Hematopoietic multipotent progenitor cell treated with erythropoietin and hydrocortisone succinate and interleukin-3 and kit ligand, for 15 days (in vitro differentiated cells): ENCODE results near the gene MTF1.

Source experiments
- DNase-seq: peaks from one replicate; pipeline ENCODE4 v3.0.0-alpha.2; 2015; ENCODE audit warnings: low spot score

The MTF1 gene

DNA sequence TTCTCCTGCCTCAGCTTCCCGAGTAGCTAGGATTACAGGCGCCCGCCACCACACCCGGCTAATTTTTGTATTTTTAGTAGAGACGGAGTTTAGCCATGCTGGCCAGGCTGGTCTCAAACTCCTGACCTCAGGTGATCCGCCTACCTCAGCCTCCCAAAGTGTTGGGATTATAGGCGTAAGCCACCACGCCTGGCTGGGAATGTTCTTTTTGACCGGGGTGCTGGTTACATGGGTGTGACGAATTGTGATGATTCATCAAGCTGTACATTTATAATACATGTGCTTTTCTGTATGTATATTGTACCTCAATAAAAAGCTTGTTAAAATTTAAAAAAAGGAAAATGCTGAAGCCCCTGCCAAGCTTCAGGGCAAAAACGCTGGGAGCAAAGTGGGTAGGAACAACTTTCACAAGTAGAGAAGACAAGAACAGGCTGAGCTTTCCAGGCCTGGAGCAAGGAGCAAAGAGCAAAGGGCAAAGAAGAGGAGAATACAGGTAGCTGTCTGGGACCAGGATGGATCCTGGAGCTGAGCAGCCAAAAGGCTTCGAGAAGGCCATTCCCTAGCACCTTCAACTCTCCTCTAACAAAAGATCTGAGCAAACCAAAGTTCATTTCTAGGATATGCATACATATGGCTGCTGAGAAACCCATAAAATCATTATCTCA, 30.9 kb downstream of the MTF1 start:
- no peak for DNase-seq

DNA sequence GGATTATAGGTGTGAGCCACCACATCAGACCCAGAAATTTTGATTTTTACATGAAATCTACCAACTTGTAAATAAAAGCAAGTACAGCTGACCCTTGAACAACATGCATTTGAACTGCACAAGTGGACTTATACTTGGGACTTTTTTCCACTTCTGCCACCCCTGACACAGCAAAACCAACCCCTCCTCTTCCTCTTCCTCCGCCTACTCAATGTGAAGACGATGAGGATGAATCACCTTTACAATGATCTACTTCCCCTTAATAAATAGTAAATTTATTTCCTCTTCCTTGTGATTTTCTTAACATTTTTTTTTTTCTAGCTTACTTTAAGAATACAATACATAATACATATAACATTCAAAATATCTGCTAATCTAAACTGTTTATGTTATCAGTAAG, 33.9 kb downstream of the MTF1 start:
- no peak for DNase-seq

DNA sequence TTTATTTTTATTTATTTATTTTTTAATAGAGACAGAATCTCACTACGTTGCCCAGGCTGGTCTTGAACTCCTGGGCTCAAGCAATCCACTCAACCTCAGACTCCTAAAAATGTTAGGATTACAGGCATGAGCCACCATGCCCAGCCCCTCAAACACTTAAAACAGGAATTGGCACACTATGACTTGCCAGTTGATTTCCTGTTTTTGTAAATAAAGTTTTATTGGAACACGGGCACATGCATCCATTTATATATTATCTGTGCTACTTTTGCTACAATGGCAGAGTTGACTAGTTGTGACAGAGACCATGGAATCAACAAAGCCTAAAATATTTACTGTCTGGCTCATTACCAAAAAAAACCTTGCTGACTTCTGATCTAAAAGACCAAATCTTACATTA, 35.4 kb downstream of the MTF1 start:
- no peak for DNase-seq

DNA sequence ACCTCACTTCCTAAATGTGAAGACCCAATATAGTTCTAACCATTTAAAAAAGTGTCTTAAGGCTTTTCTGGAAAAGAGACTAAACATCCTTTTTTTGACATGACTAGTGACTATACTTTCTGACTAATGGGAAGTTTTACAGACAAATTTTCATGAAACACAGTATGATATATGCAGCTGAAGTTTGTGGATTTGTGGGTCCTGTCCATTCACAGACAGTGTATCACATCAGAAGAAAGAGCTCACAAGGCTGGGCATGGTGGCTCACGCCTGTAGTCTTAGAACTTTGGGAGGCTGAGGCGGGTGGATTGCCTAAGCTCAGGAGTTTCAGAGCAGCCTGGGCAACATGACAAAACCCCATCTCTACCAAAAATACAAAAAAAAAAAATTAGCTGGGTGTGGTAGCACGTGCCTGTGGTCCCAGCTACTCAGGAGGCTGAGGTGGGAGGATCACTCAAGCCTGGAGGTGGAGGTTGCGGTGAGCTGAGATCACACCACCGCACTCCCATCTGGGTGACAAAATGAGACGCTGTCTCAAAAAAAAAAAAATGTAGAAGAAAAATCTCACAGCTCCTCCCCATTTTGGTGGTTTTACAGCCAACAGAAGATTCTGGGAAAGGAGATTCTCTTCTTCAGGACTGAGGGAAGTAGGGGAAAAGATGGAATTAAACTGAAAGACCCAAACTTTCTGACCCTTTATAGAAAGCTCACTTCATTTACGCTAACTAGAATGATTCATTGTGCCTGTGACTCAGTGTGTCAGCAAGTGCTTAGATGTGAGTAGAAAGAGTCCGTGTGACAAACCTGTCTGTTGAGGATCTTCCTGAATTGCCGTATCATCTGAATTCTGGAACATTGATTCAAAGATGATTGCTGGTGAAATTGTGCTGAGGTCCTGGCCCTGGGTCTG, 36.2 kb downstream of the MTF1 start:
- DNase-seq: no peak

DNA sequence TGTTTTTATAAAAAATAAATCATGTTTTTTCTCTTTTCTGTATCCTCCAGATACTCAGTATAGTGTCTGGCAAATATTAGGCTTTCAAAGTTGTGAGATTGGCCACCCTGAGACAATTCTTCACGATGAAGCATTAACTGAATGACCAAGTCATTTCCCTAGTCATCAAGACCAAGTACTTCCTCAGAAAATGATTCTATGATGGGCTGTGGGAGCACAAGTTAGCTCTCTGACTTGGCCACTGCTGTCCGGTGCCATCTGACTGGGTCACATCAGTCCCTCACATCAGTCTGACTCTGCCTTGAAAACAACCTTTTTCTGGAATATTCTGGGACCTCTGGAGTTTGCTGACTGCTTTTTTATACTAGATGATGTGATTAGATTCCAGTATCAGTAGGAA, 37.9 kb downstream of the MTF1 start:
- DNase-seq: no peak

DNA sequence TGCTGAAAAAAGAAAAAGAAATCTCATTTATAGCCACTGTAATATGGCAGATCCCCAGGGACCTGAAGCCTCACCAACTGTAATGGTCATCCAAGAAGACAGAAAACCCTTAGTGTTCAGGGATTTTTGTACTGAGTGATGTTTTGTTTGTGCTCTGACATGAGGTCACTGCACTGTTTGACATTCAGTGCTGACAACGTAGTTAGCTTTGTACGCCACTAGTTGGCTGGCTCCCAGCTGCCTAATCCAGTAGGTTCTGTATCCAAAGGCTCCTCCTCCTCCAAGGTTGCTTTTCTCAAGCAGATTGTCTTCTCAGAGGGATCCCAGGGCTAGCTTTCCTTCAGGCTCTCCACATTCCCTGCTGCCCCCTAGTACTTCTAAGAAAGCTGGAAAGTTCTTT, 41.9 kb downstream of the MTF1 start:
- DNase-seq: no peak

DNA sequence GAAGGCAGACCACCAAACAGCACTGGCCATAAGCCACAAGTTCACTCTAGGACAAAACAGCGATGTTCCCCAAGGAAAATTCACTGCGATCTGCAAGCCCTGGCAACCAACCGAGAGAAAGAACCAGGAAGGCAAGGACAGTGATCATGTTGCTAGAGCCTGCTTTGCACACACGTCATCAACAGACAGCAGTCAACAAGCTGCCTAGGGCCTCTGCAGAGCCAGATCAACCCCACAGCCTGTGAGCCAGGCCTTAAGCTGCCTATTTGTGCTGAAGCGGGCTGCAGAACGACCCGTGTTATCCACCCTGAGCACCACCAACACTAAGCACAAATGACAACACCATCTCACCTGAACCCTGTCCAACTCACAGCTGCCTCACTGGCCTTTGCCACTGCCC, 45.1 kb downstream of the MTF1 start:
- no peak for DNase-seq

DNA sequence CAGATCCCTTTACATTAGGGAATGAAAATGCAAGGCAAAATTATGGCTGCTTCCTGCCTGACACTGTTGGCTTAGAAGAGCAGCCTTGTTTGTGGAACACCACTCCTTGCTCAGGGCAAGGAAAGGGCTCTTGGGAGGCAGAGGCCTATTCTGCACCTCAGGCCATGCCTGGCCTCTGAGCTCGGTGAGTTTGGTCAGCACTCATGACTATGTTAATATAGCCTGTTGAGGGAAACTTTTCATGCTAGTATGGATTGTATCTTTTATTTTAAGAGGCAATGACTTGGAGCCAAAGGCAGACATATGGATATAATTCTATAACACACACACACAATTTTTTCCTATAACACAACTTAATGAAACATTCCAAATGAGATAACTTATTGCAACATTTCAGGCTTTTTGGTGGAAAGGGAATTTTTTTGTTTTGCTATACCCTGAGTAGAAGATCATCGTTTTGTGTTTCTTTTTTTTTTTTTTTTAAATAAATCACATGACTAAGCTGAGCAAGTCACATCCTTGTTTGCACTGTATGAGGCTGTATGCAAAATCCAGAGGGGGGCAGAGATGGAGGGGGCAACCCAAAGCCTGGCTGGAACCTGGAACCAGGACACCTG, 45.8 kb downstream of the MTF1 start:
- no peak for DNase-seq

DNA sequence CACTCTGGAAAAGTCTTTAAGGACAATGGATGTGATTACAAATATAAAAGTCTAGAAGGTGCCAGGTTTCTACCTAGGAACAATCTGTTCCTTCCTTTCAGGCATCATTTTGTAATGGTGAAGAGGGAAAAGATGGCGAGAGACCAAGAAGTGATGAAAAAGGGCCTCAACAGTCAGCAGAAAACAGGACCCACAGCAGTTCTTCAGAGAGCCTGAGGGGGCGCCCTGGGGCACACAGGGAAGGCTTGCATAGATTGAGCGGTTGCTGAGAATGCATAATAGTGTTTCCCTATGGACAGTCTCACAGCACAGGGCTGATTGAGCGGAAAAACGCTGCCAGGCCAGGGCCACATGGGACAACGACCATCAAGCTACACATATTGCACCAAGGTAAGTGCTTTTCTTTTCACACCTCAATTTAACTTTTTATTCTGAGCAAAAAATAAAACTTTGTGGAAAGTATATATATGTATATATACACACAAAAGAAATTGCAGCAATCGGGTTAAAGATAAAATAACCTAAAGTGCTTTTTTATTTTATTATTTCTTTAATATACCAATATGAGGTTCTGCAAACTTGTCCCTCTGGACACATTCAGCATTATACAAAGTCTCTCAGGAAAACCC, 48.3 kb downstream of the MTF1 start:
- peak; percentile 81 for DNase-seq

DNA sequence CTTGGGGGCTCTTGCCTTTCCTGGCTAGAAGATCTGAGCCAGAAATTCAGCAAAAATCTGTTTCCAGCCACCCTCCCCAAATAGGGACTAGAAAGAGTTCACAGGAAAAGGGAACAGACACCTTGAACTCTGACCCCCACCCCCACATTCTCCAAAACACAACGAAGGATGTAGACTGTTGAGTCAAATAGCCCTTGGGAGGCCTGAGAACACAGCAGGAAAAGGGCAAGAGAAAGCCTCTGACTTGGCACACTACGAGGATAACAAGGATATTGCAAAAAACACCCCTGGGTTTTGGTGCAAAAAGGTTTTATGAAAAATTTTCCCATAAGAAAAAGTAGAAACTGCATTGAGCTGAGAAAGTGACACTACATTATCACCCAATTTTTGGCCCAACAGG, 49.5 kb downstream of the MTF1 start:
- no peak for DNase-seq

DNA sequence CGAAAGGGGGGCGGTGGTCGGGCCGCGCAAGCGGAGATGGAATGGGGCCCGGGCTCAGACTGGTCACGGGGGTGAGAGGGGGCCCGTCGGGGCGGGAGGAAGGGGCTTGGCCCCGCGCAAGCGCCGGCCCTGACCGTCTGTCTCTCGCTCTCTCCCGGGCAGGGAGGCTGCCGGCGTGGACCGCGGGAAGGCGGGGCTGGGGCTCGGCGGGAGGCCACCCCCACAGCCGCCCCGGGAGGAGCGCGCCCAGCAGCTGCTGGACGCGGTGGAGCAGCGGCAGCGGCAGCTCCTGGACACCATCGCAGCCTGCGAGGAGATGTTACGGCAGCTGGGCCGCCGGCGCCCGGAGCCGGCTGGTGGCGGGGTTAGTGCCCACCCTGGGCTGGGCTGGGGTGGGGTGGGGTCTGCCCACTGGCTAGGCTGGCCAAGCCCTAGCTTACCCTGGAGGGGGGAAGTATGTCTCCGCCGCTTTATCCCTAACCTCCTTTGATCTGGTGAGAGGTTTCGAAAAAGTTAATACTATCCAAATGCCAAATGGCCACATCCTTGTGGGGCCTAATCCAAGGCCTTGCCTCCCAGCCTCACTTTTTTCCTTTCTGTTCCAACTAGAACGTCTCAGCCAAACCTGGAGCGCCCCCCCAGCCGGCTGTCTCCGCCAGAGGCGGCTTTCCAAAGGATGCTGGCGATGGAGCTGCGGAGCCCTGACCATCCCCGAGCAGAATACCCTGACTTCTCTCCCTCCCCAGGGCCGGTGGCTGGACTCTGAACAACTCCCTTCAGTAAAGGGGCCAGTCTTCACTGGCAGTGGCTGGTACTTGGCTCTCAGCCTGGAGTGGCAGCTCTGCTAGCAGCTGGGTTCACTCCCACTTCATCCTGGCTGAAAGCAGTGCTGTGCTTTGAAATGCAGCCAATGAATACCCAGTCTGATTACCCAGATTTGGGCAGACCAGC, 50.7 kb downstream of the MTF1 start:
- DNase-seq: peak; percentile 48

DNA sequence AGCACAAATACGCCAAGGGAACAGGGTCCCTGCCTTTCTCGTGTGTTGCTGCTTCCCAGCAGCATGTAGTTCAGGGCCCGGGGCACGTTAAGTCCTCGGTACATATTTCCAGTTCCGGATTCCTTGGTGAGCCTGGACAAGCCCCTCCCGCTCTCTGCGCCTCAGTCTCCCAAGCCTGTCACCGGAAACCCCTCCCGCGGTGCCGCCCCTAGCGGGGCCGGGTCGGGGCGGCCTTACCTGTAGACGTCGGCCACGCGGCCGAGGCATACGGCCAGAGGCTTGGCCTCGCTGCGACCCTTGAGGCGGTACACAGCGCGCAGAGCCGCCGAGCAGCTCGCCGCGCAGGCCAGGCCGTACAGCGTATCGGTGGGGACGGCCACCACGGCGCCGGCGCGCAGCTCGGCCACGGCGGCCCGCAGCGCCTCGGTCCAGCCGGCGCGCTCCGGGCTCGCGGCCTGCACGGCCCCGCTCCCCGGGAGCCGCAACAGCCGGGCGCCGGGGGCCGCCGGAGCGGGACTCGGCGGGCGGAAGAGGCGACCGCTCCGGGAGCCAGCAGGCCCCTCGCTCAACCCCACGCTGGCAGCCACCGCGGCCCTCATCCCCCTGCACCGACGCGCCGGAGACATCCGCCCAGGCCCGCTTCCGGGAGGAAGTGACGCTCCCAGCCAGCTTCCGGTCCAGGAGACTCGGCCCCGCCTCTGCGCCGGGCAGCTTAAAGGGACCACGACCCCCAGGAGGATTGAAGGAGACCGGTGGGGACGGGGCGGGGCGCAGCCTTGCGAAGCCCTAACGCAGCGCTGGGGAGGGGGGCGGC, 51.6 kb downstream of the MTF1 start, which contains the start of the genes C1orf122 and YRDC:
Gene C1orf122 (plus strand): TSS at position 236 of the 814 bp plus-strand sequence. CDS start 615 bp downstream, outside the sequence.
Gene YRDC (minus strand): TSS at position 654 of the 814 bp plus-strand sequence. CDS start 28 bp downstream, at position 626.
- DNase-seq: peak; percentile 88

DNA sequence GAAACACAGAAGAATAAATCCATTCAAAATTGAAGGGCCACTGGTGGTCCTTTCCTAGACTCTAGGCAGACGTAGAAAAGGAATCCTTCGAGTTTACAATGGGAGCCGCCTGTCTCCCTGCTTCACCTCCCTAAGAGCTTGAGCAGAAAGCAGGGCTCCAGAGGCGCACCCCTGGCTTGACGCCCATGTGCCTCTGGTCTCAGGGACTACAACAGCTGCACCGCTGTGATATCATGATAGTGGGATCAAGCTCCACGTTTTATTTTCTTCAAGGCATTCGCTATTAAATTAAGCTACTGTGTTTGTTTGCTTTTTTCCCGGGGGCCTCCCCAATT, 52.2 kb downstream of the MTF1 start:
- DNase-seq: peak; percentile 81

DNA sequence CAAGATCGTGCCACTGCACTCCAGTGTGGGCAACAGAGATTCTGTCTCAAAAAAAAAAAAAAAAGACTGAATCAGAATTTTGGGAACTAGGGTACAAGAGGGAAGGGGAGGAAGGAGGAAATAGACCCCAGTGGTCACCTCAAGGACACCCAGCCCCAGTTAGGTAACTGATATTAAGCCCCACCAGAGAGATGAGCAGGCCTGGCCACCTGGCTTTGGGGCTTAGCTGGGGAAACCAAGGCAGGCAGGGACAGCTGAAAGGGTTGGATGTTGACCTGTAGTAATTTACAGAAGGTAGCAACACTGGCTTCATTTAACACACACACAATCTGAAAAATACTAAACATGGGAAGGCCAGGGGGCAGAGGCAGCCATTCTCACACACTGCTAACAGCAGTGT, 57.0 kb downstream of the MTF1 start:
- DNase-seq: no peak

DNA sequence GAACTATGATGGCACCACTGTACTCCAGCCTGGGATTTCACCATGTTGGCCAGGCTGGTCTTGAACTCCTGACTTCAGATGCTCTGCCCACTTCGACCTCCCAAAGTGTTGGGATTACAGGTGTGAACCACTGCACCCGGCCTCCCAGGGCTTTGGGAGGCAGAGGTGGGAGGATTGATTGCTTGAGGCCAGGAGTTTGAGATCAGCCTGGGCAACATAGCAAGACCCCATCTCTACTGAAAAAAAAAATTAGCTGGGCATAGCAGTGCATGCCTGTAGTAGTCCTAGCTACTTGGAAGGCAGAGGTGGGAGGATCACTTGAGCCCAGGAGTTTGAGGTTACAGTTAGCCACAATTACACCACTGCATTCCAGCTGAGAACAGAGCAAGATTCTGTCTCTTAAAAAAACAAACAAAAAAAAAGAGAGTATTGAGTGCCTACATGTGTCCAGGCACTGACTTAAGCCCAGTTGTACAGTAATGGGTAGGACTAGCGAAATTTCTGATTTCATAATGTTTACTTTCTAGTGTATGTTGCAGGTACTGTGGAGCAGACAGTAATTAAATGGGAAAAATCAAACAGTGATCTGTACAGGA, 61.5 kb downstream of the MTF1 start:
- DNase-seq: no peak

DNA sequence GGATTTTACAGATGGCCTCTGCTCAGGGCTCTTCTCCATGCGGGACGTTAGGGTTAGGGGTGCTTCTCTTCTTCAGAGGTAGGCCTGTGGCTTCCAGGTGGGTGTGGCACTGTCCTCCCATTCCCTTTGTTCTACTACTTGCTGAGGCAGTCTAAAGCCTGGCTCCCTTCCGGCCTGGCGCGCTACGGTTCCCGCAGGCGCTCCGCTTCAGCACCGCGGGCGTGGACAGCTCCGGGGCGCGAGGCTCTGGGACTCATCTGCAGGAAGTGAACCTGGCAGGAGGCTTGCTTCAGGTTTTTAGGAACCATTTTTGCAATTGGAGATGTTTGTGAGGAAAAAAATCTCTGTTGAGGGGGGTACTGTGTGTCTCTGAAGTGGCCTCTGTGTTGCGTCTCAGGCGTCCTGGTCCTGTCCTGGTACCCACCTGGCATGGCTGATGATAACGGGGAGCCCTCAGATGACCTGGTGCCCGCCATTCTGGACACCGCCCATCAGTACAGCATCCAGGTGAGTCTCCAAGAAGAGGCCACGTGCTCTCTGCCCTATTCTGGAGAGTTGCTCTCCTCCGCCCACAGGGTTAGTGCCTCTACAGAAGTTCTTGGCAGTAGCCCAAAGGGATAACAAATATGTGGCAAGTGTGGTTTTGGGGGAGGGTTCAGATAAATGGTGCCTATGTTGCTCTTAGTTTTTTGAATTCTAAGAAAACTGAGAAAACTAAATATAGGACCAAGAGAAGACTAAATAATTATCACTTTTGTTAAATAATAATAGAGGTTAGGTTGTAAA, 63.9 kb downstream of the MTF1 start:
- peak; percentile 11 for DNase-seq

DNA sequence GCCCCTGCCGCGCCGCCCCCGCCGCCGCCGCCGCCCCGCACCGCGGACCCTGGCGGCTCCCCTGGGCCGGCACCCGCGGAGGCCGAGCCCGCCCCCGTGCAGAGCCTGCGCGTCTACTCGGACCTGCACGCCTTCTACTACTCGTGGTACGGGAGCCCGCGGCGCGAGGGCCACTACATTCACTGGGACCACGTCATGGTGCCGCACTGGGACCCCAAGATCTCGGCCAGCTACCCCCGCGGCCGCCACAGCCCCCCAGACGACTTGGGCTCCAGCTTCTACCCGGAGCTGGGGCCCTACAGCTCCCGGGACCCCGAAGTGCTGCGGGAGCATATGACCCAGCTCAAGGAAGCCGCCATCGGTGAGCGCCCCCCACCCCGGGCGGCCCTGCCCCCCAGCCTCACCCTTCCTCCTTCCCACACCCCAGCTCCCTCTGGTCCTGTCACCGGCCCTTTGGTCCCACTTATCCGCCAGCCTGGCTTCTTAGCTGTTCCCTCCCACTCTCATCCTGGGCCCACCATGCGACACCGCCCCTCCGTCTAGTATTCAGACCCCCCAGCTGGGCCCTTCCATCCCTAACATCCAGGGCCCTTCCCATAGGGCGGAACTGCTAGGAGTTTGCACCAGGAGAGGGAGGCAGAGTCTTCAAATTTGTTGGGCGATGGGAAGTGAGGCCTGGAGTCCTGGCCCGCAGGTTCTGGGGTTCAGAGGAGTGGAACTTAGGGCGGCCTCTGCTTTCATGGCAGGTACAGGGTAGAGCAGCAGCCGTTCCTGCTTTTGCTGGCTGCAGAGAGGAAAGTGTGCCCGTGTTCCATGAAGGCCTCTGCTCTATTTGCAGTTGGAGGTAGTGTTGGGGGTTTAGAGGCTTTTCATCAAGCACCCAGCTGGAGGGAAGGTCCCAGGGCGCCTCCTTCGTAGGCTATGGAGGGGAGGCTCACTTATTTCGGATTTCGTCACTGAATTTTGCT, 64.7 kb downstream of the MTF1 start:
- no peak for DNase-seq

DNA sequence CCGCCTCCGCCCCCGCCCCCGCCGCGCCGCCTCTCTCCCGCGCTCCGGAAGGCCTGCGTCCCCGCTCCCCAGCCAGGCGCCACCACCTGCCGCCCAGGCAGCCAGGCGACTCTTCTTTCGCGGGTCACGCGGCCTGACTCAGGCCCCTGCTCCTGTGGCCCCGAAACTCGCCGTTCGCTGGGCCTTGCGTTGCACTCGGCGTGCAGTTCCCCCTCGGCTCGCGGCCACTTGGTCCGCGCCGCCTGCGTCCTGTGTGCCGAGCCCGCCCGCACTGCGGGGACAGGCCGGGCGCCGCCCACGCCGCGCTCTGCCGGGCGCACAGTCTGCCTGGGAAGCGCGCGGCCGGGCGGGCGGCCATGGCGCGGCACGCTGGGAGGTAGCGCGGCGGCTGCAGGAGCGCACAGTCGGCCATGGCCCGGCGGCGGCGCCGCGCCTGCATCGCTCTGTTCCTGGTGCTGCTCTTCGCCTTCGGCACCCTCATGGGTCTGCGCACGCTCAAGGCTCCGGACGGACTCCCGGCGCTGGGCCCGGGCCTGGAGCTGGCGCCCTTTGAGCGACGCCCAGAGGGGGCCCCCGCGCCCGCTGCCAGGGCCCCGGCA, 65.5 kb downstream of the MTF1 start, which contains the start of gene MANEAL:
Gene MANEAL (plus strand): TSS at position 75 of the 599 bp plus-strand sequence. CDS start 336 bp downstream, at position 411.
- peak; percentile 9 for DNase-seq
